ENCODE data around the gene RUVBL2.

RUVBL2 gene

GRCh38 chr19:48997972-48998371 lies 4.3 kb downstream of the RUVBL2 start:
- no peak for TF ChIP-seq ZFX (IDR thresholded peaks at IDR 0.05; ENCODE audit: borderline replicate concordance)
- peak; percentile 79 for TF ChIP-seq CTCF (IDR thresholded peaks at IDR 0.05)
- H3K27ac ChIP-seq = no peak overlapping the region

- TF ChIP-seq CTCF (IDR thresholded peaks at IDR 0.05) = peak; percentile 87
- no peak for TF ChIP-seq ZFX (IDR thresholded peaks at IDR 0.05; ENCODE audit: borderline replicate concordance)
Observed at GRCh38 chr19:48999481-49000325, 6.0 kb downstream of the RUVBL2 start.

GRCh38 chr19:49004133-49004532 lies 10.4 kb downstream of the RUVBL2 start:
- no peak for TF ChIP-seq ZFX (IDR thresholded peaks at IDR 0.05; ENCODE audit: borderline replicate concordance)
- TF ChIP-seq CTCF (IDR thresholded peaks at IDR 0.05) = no peak
- H3K27ac ChIP-seq = no peak overlapping the region

More at GRCh38 chr19:48999481-49000325, 6.0 kb downstream of the RUVBL2 start:
- H3K27ac ChIP-seq = no peak overlapping the region

GRCh38 chr19:49004964-49005614 lies 11.4 kb downstream of the RUVBL2 start:
- H3K27ac ChIP-seq = no peak overlapping the region
- TF ChIP-seq ZFX (IDR thresholded peaks at IDR 0.05; ENCODE audit: borderline replicate concordance) (no peak), CTCF (IDR thresholded peaks at IDR 0.05) (no peak)

GRCh38 chr19:49006905-49007304 lies 13.2 kb downstream of the RUVBL2 start:
- H3K27ac ChIP-seq = no peak overlapping the region
- no peak for TF ChIP-seq ZFX (IDR thresholded peaks at IDR 0.05; ENCODE audit: borderline replicate concordance)
- TF ChIP-seq CTCF (IDR thresholded peaks at IDR 0.05) = no peak

- H3K27ac ChIP-seq = no peak overlapping the region
- TF ChIP-seq ZFX (IDR thresholded peaks at IDR 0.05; ENCODE audit: borderline replicate concordance) = no peak
- no peak for TF ChIP-seq CTCF (IDR thresholded peaks at IDR 0.05)
Observed at GRCh38 chr19:49009828-49010227, 16.1 kb downstream of the RUVBL2 start.

- TF ChIP-seq ZFX (IDR thresholded peaks at IDR 0.05; ENCODE audit: borderline replicate concordance) = no peak
- no peak for TF ChIP-seq CTCF (IDR thresholded peaks at IDR 0.05)
- H3K27ac ChIP-seq = no peak overlapping the region
Observed at GRCh38 chr19:49010453-49010852, 16.8 kb downstream of the RUVBL2 start.
